ENCODE results near the gene NPLOC4.

- TF ChIP-seq POLR2AphosphoS5 (IDR thresholded peaks at IDR 0.05; ENCODE audit: low read depth, low read length), result no peak; the same call in 1 of the 2 replicates
- TF ChIP-seq POLR2A (IDR thresholded peaks at IDR 0.05; ENCODE audit: low read depth, low read length), result 0 out of 2 replicates have a peak, but pooled peaks have one; percentile 11
- no peak for TF ChIP-seq TAF1 (IDR thresholded peaks at IDR 0.05; ENCODE audit: borderline replicate concordance, low read depth, low read length)
Observed at GRCh38 chr17:81518785-81519283, 118.1 kb downstream of the NPLOC4 start.
